Activated T-cell treated with anti-CD3 and anti-CD28 coated beads, Interleukin-2, amount 50 U/mL, for 48 hours (primary cell): ENCODE data around the gene PTCH2.
A peak's percentile ranks its signal among the peaks of the same experiment; 100 is the strongest.
"Not testable (repeated sequence)": the region's sequence is repeated elsewhere in the genome, so short reads cannot be mapped to it uniquely, and the experiment has no call there.

Source experiments
- DNase-seq, 2 experiments: peaks; one replicate each; pipeline ENCODE4 v3.0.0-alpha.2; 2020

PTCH2 gene

DNA sequence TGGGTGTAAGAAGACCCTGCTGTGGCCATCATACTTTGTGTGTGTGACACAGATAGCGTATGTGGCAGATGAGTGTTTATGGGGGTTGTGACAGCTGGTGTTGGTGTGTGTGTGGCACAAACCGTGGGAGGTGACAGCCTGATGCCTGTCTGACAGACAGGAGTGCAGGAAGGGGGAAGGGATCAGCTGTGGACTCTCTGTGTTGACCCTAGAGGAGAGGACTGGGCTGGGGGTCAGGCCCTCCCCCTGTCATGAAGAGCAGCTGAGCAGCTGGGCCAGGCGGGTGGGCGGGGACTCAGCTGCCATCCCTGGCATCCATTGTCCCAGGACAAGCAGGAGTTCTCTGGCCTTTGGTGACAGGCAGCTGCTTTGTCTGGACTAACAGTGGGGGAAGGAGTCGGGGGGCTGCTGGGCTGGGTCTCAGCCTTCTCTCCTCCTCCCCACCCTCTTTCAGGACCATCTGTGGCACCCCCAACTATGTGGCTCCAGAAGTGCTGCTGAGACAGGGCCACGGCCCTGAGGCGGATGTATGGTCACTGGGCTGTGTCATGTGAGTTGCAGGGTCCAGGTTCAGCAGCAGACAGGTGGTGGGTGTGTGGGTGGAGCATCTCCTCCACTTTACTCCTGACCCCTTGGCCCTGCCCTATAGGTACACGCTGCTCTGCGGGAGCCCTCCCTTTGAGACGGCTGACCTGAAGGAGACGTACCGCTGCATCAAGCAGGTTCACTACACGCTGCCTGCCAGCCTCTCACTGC lies 40.6 kb downstream of the PTCH2 start:
- no peak for DNase-seq

DNA sequence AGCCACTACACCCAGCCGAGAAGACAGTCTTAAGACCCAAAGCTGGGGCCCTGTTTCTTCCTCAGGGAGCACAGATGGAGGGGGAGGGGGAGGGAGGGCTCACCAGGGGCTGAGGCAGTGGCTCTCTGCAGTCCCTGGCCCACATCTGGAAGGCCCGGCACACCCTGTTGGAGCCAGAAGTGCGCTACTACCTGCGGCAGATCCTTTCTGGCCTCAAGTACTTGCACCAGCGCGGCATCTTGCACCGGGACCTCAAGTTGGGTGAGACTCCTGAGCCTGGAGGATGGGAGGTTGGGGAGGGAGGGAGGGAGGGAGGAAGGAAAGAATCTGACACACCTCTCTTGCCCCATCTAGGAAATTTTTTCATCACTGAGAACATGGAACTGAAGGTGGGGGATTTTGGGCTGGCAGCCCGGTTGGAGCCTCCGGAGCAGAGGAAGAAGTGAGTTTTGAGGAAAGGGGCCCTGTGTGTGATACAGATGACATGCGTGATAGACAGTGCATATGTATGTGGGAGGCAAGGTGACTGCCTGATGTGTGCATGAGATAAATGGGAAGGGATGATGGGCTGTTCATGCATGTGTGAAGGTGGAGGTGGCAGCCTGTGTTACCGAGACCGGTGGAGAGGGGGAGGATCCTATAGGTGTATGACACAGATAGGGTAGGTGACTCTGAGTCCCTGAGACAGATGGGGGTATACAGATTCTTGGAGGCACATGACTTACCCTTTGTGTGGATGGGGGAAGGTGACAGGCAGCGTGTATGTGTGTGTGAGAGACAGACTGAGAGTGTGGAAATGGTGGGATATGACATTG lies 41.4 kb downstream of the PTCH2 start:
- peak; percentile 60 to 61 for DNase-seq

DNA sequence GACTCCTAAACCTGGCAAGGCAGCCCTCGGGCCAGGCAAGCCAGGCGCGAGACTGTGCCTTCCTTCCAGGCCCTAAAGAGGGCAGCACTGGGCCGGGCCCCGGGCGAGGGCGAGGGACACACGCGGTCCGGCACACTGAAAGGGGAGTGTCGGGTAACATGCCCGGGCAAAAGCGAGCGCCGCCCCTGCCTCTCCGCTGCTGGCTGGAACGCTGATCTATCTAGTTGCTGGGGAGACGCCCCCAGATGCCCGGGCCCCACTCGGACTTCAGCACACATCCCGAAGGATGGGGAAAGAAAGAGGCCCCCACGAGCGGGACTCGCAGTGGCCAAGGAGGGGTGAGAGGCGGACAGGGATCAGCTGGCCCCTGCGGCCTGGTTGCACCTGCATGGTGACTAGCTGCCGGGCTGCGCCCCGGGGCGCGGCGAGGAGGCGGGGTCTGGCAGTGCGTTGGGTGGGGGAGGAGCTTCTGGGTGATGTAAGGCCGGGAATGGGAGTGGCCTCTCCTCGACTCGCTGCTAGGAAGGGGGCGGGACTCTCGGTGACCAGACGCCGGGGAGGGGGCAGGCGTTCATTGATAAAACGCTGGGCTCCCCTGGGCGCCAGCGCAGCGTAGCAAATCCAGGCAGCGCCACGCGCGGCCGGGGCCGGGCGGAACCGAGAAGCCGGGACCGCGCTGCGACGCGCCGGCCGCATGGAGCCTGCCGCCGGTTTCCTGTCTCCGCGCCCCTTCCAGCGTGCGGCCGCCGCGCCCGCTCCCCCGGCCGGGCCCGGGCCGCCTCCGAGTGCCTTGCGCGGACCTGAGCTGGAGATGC lies 43.1 kb downstream of the PTCH2 start, which contains the start of gene PLK3:
TSS of gene PLK3 (plus strand) at position 608 of the 815 bp plus-strand sequence. CDS start at position 695, 87 bp downstream.
- DNase-seq = peak; percentile 98 to 99

DNA sequence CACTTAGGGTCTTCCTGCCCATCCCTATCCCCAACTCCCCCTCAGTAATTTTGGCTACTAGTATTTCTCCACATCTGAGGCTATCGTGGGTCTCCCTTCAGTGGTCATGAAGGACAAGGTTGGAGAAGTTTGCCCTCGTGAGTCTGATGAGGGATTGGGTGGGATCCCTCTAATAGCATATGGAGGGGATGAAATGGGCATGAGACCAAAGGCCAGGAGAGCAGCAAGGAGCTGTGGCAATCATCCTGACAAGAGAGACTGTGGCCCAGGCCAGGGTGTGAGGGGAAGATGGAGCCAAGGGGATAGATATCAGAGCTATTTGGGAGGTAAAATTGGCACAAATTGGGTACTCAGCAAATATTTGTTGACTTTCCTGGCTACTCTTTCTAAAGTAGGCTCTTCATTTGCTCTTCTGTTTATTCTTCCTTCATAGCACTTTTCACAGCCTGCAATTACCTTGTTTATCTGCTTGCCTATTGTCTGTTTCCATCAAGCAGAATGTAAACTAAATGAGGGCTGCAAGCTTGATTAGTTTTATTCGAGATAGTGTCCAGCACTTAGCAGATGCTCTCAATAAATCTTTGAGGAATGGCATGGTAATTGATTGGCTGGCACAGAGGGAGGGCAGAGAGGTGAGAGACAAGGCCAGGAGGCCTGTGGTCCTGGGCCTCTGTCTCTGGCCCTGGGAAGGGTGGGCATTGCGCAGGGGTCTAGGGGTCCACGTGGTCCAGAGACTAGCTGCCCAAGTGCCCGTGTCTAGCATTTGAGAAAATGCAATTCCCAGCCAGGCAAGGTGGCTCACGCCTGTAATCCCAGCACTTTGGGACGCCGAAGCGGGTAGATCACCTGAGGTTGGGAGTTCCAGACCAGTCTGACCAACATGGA lies 44.3 kb downstream of the PTCH2 start:
- no peak for DNase-seq

DNA sequence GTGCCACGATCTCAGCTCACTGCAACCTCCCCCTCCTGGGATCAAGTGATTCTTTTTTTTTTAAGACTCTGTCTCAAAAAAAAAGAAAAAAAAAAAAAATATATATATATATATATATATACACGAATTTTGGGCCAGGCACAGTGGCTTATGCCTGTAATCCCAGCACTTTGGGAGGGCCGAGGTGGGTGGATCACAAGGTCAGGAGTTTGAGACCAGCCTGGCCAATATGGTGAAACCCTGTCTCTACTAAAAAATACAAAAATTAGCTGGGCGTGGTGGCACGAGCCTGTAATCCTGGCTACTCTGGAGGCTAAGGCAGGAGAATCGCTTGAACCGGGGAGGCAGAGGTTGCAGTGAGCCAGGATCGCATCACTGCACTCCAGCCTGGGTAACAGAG lies 45.2 kb downstream of the PTCH2 start:
- not testable (repeated sequence) for DNase-seq

DNA sequence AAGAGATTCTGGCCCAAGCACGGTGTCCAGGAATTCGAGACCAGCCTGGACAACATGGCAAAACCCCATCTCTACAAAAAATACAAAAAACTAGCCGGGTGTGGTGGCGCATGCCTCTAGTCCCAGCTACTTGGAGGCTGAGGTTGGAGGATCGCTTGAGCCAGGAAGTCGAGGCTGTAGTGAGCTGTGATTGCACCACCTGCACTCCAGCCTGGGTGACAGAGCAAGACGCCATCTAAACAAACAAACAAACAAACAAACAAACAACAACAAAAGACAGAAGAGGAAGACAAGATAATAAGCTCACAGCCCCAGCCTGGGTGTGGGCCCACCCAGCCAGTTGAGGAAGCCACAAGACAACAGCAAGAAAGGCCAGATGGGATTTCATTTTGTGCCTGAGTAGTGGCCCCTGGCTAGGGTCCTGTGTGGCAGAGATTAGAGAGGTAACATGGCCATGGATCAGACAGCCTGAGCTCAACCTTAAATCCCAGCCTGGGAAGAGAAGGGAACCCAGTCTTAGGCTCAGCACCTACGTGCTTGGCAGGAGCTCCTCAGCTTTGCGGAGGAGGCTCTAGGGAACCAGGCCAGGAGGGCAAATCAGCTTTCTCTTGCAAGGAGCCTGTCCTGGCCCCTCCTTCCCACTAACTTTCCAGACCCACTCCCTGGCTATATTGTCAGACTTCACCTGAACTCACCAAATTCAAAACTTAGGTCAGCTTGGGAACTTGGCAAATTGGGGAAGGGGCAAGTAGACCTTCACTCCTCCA lies 50.1 kb downstream of the PTCH2 start:
- peak in 1 of 2 experiments; percentile 15 for DNase-seq

DNA sequence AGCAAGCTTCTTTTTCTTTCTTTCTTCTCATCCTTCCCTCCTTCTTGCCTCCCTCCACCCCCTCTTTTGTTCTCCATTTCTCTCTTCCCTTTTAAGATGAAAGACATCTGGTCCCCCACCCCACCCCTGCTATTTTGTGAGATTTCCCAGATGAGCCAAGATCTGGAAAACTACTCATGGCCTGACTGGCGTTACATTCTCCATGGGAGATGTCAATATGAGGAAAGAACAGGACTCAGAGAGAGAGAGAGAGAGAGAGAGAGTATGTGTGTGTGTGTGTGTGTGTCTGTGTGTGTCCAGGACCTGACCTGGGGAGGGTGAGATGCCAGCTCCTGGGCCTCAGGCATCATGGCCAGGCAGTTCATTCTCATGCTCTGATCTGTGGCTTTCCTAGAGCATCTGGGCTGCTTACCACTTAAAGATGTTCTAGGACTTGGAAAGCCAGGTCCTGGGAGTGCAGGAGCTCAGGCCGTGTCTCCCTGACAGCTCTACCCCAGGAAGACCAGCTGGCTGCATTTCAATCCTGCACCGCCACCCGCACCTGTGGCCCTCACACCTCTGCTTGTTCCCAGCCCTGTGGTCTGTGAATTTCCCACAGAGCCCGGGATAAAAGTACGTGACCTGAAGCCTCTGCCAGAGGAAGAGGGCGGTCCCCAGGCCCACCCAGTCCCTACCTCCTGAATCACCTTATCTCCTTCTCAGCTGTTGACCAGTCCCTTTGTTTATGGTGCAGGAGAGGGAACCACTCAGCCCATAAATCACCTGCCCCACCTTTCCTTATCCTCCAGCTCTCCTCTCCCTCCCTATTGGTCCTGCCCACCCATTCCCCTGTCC lies 51.9 kb downstream of the PTCH2 start:
- DNase-seq = peak in 1 of 2 experiments; percentile 11

DNA sequence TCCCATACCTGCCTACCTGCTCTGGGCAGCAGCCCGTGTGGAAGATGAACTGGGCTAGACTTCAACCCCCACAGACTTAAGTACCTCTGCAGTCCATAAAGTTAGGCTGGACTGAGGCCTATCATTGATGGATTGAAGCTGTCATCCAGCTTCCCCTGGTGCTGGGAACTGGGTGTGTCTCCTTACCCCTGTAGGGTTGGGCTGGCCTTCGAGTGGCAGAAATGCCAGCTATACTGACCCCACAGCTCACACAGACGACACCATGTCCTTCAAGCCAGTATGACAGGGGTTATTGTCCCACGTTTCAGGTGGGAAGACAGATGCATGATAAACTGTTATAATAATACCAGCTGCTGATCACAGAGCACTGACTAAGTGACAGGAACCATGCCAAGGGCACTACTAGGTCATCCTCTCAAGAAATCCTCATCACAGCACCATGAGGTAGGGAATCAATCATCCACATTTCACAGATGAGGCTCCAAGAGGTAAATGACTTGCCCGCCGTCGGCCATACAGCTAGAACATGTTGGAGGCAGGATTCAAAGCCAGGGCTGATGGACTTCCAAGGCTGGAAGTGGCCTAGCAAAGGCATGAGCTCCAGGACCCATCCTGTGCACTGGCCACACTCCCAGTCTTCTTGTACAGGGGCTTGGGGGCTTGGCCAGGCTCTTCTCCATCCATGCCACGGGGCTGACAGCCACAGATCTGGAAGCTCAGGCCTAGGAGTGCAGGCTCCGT lies 54.8 kb downstream of the PTCH2 start, which contains the start of gene BEST4:
TSS of gene BEST4 (minus strand) at position 51 of the 741 bp plus-strand sequence. CDS start 465 bp downstream, outside the sequence.
- no peak for DNase-seq

DNA sequence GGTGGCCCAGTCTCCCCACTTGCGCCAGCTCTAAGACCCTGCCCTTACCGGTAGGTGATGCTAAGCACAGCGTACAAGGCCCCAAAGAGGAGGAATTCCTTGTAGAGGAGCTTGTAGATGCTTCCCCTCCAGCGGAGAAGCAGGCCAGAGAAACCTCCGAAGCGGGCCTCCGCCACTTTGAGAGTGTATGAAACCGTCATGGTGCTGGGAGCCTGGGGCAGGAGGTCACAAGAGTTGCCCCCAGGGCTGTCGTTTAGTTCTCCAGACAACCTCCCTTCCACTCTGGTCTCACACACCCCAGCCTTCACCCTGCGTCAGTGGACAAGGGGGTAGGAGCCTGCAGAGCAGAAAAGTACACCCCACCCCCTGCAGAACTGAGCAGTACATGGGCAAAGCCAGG lies 55.5 kb downstream of the PTCH2 start:
- no peak for DNase-seq

DNA sequence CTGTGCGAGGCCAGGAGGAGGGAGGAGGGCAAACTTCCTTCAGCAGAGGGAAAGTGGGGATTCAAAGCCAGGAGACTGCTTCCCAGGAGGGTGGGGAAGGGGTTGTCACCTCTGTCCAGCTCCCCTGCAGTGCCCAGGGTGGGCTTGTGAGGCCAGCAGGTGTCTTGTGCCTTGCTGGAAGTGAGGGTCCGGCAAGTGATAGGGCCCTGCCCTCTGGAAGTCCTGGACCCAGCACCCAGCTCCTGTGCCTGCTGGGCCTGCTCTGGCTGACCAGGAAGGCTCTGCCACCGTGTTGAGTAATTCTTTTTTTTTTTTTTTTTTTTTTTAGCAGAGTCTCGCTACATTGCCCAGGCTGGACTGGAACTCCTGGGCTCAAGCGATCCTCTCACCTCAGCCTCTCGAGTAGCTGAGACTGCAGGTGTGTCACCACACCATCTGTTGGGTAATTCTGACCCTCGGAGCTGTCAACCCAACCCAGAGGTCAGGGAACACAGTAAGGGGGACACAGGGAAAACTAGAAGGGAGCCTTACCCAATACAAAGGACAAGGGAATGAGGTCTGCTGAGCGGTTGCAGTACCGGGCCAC lies 56.1 kb downstream of the PTCH2 start:
- DNase-seq = no peak

DNA sequence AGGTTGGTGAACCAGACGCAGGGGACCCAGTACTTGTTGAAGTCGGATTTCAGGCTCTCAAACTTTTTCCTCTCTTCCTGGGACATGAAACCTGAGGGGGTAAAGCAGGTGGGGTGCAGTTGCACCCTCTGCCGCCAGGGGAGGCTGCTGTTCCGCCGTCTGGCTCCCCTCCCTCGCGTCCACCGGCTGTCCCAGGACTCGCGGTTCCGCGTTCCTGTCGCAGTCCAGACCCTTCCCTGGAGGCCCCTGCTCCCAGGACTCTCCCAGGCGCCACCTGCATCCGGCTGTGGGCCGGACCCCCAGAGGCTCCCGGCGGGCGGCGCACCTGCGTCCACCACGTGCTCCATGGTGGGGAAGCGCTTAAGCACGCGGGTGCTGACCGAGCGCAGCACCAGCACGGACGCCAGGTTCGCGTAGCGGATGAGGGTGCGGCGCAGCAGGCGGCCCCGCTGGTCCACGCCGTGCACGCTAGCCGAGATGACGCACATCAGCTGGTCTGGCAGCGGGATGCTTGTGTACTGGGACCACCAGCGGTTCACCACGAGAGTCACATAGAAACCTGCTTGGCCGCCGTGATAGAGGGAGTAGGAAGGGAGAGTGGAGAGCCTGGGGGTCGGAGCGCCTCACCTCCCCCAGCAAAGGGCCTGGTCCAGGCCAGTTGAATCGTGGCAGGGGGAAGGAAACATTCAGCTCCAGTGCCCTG lies 56.8 kb downstream of the PTCH2 start:
- DNase-seq = peak; percentile 86 to 89

DNA sequence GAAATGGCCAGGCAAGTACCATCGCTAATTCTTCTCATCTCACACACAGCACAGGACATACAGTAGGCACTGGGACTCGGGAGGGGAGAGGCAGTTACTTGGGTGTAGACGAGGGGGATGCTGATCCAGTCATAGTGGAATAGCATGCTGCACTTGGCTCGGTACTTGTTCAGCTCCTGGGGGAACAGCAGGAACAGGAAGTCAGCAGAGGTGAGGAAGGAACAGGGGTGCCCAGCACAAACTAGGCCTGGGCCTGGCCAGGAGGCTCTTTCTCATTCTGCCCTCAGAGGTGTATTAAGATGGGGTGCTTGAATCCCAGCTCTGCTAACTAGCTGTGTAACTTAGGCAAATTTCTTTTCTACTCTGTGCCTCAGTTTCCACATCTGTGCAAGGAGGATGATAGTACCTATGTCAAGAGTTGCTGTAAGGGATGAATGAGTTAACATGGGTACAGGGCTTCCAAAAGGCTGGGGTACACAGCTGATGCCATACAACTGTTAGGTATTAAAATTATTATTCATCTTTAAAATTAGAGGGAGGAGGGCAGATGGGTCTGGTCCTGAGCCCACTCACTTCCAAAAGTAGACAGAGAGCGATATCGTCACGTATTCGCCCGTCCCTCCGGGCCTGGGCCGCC lies 57.4 kb downstream of the PTCH2 start:
- no peak for DNase-seq

DNA sequence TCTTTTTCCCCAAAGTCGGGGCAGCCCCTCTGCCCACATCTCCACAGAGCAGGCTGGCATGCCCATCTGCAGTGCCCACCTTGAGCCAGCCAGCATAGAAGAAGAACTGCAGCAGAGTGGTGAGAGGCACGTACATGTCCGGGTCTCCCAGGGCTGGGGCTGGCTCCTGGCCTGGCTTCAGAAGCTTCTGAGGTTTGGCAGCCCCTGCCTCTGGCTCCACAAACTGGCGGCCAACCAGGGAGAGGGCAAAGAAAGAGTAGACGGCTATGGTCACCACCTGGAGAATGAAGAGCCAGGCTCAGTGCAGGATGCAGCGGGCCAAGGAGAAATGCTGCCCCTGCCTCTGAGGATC lies 58.0 kb downstream of the PTCH2 start:
- no peak for DNase-seq

DNA sequence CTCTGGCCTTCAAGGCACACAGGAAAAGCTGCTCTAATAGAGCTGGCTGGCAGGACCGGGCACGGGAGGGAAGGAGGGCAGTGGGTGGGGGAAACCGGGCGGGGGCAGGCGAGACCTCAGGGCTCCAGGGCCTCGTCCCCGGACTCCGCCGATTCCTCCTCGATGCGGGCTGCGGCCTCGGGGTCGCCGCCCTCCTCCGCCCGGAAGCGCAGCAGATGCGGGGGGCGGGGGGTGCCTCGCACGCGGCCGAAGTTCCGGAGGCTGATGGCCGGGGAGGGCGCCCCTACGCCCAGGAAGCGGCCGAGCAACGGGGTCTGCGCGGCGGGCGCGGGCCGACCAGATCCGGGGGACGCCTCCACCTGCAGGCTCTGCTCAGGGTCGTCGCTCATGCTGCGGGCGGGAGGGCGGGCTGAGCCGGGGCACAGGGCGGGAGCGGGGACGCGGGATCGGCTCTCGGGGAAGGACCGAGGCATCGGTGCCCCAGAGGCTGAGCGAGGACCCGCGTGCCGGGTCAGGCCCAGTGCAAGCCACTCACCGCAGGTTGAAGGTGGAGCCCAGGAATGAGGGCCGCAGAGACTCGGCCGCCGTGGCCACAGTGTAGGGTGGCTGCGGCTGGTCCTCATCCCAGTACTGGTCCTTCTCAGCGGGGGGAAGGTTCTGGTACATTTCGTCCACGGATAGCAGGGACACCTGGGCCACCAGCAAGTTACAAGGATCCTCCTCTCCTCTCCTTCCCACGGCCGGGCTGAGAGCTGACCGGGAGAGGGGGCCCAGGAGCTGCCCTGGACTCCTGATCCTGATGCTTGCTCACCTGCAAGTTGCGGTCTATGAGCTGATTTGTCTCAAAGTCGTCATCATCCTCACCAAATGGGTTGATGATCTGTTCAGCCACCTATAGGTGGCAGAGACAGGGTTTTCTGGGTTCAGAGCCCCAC lies 58.7 kb downstream of the PTCH2 start:
- DNase-seq = peak in 1 of 2 experiments; percentile 59

DNA sequence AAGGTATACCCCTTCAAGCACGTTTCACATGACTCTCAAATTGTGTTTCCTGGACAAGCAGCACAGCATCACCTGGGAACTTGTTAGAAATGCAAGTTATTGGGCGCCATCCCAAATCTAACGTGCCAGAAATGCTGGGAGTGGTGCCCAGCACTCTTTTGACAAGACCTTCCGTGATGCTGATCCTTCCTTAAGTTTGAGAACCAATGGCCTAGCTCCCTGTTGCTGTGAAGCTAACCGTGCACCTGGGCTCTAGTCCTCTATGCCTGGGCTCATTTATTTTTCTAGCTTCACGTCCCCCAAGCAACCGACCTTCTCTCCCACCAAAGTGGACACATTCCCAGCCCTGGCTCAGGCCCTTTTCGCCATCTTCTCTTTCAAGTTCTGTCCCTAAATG lies 59.4 kb downstream of the PTCH2 start:
- DNase-seq = no peak

DNA sequence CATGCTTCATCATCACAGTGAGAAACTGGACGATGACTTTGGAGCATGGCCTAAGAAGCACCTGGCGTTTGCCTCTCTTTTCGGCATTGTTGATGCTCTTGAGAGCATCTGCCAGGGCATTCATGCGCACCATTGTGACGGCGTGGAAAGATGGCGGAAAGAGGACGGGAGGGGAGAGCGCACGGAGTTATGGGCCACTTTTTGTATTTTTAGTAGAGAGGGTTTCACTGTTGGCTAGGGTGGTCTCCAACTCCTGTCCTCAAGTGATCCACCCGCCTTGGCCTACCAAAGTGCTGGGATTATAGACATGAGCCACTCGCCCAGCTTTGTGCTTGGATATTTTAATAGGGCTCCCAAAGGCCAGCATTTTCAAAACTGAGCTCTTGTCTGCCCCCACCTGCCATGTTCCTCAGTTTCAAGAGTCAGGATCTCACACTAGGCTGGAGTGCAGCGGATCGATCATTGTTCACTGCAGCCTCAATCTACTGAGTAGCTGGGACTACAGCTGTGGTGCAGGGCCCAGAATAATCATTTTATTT lies 62.4 kb downstream of the PTCH2 start:
- no peak for DNase-seq
